Uterus (tissue), 2 donors: ENCODE measurements around the gene SNAI1.

Experiments used
- CTCF ChIP-seq, 4 experiments: fragments of 200-600 bp in 2 of 4; fragments of 450-650 bp in 2 of 4; sonication (generic) in 2 of 4; IDR thresholded peaks; one replicate each; pipeline ENCODE4 v1.5.1; 2016 to 2019; ENCODE audit warnings: antibody characterized with exemption in 4 of 4, mild to moderate bottlenecking in 2 of 4, moderate library complexity in 1 of 4
- POLR2A ChIP-seq, 2 donors: fragments of 450-650 bp; IDR thresholded peaks; one replicate each; pipeline ENCODE4 v1.6.1; 2016; ENCODE audit warnings: antibody characterized with exemption in 2 of 2, mild to moderate bottlenecking in 1 of 2, moderate library complexity in 1 of 2

- no peak for TF ChIP-seq CTCF (IDR thresholded peaks at IDR 0.05)
- TF ChIP-seq POLR2A (IDR thresholded peaks at IDR 0.05), result no peak
These were observed 41.3 kb upstream of the SNAI1 start for GRCh38 chr20:49941456-49941855.
